Thoracic aorta (tissue), 2 donors: Measurements from ENCODE around the gene ARFIP1. TPM values are rescaled to one million over a fixed set of nuclear protein-coding genes. Genes with fewer than 3 reads are reported as not detected.

Experiments
- ATAC-seq: fragments of 150-250 bp; one replicate; pipeline ENCODE4 v1.8.0; 2017; ENCODE audit warnings: low read depth; ENCODE audit not compliant: insufficient number of reproducible peaks, low FRiP score
- DNase-seq: peaks from one replicate; pipeline ENCODE4 v3.0.0-alpha.2; 2020; ENCODE audit warnings: low spot score
- H3K27ac ChIP-seq, 2 donors: fragments of 200-600 bp; sonication (generic); 1 replicate in 1 of 2; 2 replicates in 1 of 2; pipeline ENCODE4 v1.5.1; 2016; ENCODE audit warnings: mild to moderate bottlenecking in 2 of 2, moderate library complexity in 2 of 2
- H3K27me3 ChIP-seq: fragments of 200-600 bp; sonication (generic); replicated peaks from 2 replicates; pipeline ENCODE4 v1.6.0; 2016; ENCODE audit warnings: mild to moderate bottlenecking; ENCODE audit not compliant: insufficient read depth
- H3K36me3 ChIP-seq: fragments of 200-600 bp; sonication (generic); one replicate; pipeline ENCODE4 v1.5.1; 2016
- H3K4me1 ChIP-seq, 2 donors: fragments of 200-600 bp; sonication (generic); 1 replicate in 1 of 2; 2 replicates in 1 of 2; pipeline versions ENCODE4 v1.5.1 to v1.6.0; 2016; ENCODE audit warnings: low read depth in 2 of 2, mild to moderate bottlenecking in 1 of 2; ENCODE audit not compliant: control insufficient read depth in 1 of 2
- H3K4me3 ChIP-seq: fragments of 200-600 bp; sonication (generic); 2 replicates; pipeline ENCODE4 v1.5.1; 2016; ENCODE audit warnings: mild to moderate bottlenecking
- H3K9me3 ChIP-seq: fragments of 200-600 bp; sonication (generic); 2 replicates; pipeline ENCODE4 v1.5.1; 2016
- CTCF ChIP-seq: fragments of 200-600 bp; sonication (generic); IDR thresholded peaks from one replicate; pipeline ENCODE4 v1.5.1; 2019; ENCODE audit warnings: antibody characterized with exemption
- total RNA-seq, 2 donors: library from RNA; depleted of rRNA; stranded (reverse); fragments of >200 nt; gene quantifications; one replicate each; pipeline versions ENCODE4 v1.1.0 to v1.2.3, GENCODE V29; 2016

Gene ARFIP1
- 10 to 100 TPM; 24.0 to 39.0 TPM for total RNA-seq

GRCh38 chr4:152779513-152780266 is at the start of gene ARFIP1, which contains the start of gene TIGD4:
Gene ARFIP1 (plus strand): TSS chr4:152779954. CDS start chr4:152829634, 49,680 bp downstream.
Gene TIGD4 (minus strand): TSS chr4:152779730. CDS start chr4:152771004, 8,726 bp downstream.
- DNase-seq (peak; percentile 90), ATAC-seq (peak; percentile 92)
- no peaks in the 10 kb centered on the region for H3K9me3 ChIP-seq
- peak within 1 kb of the TSS; percentile 90 for H3K4me3 ChIP-seq
- no peaks in the 10 kb centered on the region for H3K36me3 ChIP-seq
- H3K27ac ChIP-seq, result peak within 1 kb of the TSS; percentile 76 to 84
- no peak for TF ChIP-seq CTCF
- no peaks in the 10 kb centered on the region for H3K27me3 ChIP-seq
- peaks cover 10 to 32% of the 10 kb centered on the region in 2 donors for H3K4me1 ChIP-seq

- no peak overlapping the region for H3K27ac ChIP-seq
- no peak for TF ChIP-seq CTCF
- H3K9me3 ChIP-seq, result no peaks in the 10 kb centered on the region
- no peaks in the 10 kb centered on the region for H3K4me1 ChIP-seq
- ATAC-seq (no peak), DNase-seq (no peak)
- H3K36me3 ChIP-seq, result no peaks in the 10 kb centered on the region
- no peaks in the 10 kb centered on the region for H3K27me3 ChIP-seq
- no peak overlapping the region for H3K4me3 ChIP-seq
Measured at GRCh38 chr4:152731997-152732396, 47.8 kb upstream of the ARFIP1 start.

- no peak for TF ChIP-seq CTCF
- no peak for ATAC-seq
Measured at GRCh38 chr4:152734015-152734698, 45.6 kb upstream of the ARFIP1 start.

GRCh38 chr4:152734699-152735050 is 45.1 kb upstream of the ARFIP1 start:
- DNase-seq (no peak), ATAC-seq (no peak)
- TF ChIP-seq CTCF, result no peak
- Histone ChIP-seq H3K4me1 (no peaks in the 10 kb centered on the region), H3K27me3 (no peaks in the 10 kb centered on the region), H3K36me3 (no peaks in the 10 kb centered on the region), H3K27ac (no peak overlapping the region), H3K9me3 (no peaks in the 10 kb centered on the region), H3K4me3 (no peak overlapping the region)

More at GRCh38 chr4:152734015-152734698, 45.6 kb upstream of the ARFIP1 start:
- no peaks in the 10 kb centered on the region for H3K27me3 ChIP-seq
- H3K9me3 ChIP-seq, result no peaks in the 10 kb centered on the region
- H3K27ac ChIP-seq, result no peak overlapping the region
- H3K4me3 ChIP-seq, result no peak overlapping the region
- no peaks in the 10 kb centered on the region for H3K36me3 ChIP-seq
- no peaks in the 10 kb centered on the region for H3K4me1 ChIP-seq
- DNase-seq, result no peak

GRCh38 chr4:152735396-152735859 is 44.3 kb upstream of the ARFIP1 start:
- peak; percentile 24 for TF ChIP-seq CTCF
- no peaks in the 10 kb centered on the region for H3K9me3 ChIP-seq
- ATAC-seq (no peak), DNase-seq (no peak)
- H3K27ac ChIP-seq, result no peak overlapping the region
- H3K27me3 ChIP-seq, result no peaks in the 10 kb centered on the region
- no peaks in the 10 kb centered on the region for H3K36me3 ChIP-seq
- H3K4me1 ChIP-seq, result no peaks in the 10 kb centered on the region
- no peak overlapping the region for H3K4me3 ChIP-seq
